ENCODE results near the gene SPOCK2. TPM values are rescaled to one million over a fixed set of nuclear protein-coding genes. Genes with fewer than 3 reads are reported as not detected.
"Not testable (repeated sequence)": the region's sequence is repeated elsewhere in the genome, so short reads cannot be mapped to it uniquely, and the experiment has no call there.

The SPOCK2 gene
- 0.29 TPM in 1 of 2 replicates, not detected in the other for total RNA-seq (2014; rRNA removed; shearing (Covaris generic))

- no peak for DNase-seq (ENCODE audit: low read depth)
Measured at GRCh38 chr10:72087969-72088888, at the start of gene SPOCK2. SPOCK2 (minus strand) TSS chr10:72088551; CDS start chr10:72088328, 223 bp downstream.

DNA sequence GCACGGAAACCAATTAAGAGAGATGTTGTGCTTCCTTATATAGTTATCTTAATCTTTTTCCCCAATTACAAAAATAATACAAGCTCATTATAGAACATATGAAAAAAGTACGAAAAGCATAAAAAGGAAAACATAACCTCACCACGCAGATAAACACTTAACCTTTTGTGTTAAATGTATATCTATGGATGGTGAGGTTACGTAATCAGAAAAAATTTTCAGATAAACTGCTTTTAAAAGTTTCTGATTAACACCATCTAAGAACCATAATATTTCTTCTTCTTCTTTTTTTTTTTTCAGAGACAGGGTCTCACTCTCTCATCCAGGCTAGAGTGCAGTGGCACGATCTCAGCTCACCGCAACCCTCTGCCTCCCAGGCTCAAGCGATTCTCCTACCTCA, 49.2 kb upstream of the SPOCK2 start:
- no peak for DNase-seq (ENCODE audit: low read depth)

- DNase-seq (ENCODE audit: low read depth) = not testable (repeated sequence)
Measured at GRCh38 chr10:72136225-72136624, 47.9 kb upstream of the SPOCK2 start.

DNA sequence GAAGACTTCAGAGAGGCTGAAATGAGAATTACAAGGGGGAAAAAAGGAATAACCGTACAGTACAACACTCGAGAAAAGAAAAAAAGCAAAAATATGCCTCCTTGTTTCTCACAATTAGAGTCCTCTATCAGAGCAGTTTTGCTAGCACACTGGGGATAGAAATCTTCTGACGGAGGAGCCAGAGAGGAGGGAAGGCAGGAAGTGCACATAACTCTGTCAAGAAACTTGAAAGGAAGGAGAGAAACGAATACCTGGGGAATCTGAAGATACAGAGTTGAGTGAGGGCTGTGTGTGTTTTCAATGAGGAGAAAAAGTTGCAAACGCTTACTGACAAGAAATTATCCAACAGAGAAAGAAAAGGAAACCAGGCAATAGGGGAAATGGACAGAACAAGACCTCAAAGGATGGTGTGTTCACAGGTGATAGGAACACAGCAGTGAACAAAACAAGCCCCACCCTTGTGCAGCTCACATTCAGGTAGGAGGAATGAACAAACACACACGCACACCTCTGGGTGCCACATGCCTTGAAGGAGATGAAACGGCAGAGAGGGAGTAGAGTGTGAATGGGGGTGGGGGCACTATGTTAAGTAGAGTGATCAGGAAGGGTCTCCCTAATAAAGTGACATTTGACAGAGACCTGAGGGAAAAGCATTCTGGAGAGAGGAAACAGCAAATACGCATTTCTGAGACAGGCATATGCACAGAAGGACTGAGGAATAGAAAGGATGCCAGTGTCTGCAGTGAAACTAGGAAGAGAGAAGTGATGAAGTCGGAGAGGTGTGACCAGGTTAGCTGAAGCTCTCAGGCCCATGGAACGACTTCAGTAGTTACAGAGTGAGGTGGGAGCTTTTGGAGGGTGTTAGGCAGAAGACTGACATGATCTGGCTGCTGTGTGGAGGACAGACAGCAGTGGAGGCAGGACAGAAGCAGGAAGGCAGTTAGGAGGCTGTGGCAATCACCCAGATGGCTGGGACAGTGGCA, 46.7 kb upstream of the SPOCK2 start:
- DNase-seq (ENCODE audit: low read depth) = no peak

GRCh38 chr10:72133517-72133916, 45.2 kb upstream of the SPOCK2 start:
- DNase-seq (ENCODE audit: low read depth) = peak; percentile 17

DNA sequence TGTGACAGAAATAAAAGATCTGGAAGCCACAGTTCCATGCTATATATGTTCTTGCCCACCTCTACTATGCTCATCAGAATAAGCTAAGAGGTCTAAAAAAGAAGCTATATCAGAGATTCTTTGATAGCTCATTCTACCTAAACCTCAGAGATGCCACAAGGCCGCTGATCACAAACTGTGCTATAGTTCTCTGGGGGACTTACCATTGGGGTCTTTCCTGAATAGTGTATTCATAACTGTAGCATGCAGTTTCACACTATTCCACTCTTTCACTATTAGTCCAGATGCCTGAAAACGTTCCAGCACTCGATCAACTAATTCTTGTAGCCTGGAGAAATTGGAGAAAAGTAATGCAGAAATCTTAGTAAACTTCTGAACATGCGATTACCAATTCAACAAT, 44.5 kb upstream of the SPOCK2 start:
- DNase-seq (ENCODE audit: low read depth) = no peak

DNA sequence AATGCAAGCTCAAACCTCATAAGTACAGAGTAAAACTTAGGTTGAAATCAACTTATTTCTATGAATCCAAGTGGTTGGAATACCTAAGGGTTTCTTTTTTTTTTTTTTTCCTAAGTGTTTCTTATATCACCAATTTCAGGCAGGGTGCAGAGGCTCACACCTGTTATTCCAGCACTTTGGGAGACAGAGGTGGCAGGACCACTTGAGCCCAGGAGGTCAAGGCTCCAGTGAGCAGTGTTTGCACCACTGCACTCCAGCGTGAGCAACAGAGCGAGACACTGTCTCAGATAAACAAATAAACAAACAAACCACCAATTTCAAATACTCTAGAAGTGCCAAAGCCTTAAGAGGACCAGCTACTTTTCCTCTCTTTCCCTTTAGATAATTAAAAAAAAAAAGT, 39.2 kb upstream of the SPOCK2 start:
- DNase-seq (ENCODE audit: low read depth) = no peak

- no peak for DNase-seq (ENCODE audit: low read depth)
Measured at GRCh38 chr10:72126872-72127232, 38.5 kb upstream of the SPOCK2 start.

GRCh38 chr10:72126184-72126871, 38.0 kb upstream of the SPOCK2 start:
- peak; percentile 6 for DNase-seq (ENCODE audit: low read depth)

GRCh38 chr10:72124989-72125388, 36.6 kb upstream of the SPOCK2 start:
- no peak for DNase-seq (ENCODE audit: low read depth)

DNA sequence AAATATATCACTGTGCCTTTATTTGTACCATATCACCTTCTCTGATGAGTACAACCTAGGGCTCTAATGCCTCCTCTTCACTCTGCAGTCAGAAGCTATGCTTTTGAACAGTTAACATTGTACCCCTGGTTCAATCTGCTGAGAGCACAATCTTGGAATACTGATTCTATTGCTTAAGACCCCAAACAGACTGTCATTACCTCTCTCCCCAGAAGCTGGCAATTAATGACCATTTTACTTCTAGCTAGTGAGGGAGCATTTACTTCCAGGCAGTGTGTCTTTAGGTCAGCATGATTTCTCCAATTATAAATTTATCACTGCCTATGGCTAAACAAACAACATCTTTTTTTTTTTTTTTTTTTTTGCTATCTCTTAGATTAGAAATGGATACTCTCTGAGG, 36.0 kb upstream of the SPOCK2 start:
- DNase-seq (ENCODE audit: low read depth) = no peak

DNA sequence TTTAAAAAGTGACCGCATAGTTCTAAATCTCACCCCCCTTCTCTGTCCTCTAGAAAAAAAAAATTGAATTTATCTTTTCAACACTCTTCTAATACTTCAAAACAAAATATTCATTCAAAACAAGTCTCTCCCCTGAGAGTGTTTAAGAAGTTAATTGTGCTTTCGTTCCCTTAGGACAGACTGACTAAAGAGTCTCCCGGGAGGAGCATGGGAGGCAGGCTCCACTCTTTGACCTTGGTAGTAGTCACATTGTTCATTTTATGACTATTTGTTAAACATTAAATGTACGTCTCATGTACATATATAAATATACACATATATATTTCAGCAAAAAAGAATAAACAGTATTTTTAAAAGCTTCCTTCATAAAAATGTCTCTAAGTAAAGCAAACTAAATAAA, 35.3 kb upstream of the SPOCK2 start:
- DNase-seq (ENCODE audit: low read depth) = no peak

- no peak for DNase-seq (ENCODE audit: low read depth)
Measured at GRCh38 chr10:72122221-72122620, 33.9 kb upstream of the SPOCK2 start.

GRCh38 chr10:72121389-72121788, 33.0 kb upstream of the SPOCK2 start:
- DNase-seq (ENCODE audit: low read depth) = no peak

DNA sequence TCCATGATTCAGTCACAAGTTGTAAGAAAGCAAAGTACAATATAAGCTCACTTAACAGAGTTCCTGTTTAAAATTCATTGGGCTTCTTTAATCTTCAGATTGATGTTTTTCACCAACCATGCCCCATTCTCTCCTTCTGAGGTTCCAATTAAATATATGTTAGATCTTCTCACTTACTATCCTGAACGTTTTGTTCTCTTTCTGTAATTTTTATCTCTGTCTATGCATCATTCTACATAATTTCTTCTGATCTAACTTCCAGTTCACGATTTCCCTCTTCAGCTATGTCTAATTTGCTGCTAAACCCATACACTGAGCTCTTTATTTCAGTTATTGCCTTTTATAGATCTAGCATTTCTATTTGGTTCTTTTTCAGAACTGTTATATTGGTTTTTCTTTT, 28.0 kb upstream of the SPOCK2 start:
- no peak for DNase-seq (ENCODE audit: low read depth)

DNA sequence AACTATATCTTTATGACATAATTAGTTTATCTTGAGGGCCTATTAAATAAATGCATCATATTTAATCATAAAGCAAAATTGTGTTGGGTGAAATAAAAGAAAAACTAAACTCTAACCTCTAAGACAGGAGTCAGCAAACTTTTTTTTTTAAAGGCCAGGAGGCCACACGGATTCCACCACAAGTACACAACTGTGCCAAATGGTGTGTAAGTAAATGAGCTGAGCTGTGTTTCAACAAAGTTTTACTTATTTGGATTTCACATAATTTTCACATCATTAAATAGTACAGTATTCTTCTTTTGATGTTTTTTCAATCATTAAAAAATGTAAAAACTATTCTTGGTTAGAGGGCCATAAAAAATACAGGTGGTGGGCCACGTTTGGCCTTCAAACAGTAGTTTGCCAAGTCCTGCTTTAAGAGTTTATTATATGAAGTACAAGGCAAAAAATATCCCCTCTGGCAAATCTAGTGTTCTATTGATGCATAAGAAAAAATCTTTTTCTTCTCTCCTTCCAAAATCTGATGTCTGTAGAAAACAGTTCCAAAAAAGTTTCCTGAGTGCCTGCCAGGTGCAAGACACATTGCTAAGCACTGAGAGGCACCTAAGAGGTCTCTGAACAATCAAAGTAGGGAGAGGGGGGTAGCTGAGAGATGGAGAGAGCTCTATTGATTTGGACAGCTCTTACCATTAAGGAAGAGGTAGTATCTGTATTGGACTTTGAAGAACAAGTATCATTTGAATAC, 26.5 kb upstream of the SPOCK2 start:
- DNase-seq (ENCODE audit: low read depth) = no peak

DNA sequence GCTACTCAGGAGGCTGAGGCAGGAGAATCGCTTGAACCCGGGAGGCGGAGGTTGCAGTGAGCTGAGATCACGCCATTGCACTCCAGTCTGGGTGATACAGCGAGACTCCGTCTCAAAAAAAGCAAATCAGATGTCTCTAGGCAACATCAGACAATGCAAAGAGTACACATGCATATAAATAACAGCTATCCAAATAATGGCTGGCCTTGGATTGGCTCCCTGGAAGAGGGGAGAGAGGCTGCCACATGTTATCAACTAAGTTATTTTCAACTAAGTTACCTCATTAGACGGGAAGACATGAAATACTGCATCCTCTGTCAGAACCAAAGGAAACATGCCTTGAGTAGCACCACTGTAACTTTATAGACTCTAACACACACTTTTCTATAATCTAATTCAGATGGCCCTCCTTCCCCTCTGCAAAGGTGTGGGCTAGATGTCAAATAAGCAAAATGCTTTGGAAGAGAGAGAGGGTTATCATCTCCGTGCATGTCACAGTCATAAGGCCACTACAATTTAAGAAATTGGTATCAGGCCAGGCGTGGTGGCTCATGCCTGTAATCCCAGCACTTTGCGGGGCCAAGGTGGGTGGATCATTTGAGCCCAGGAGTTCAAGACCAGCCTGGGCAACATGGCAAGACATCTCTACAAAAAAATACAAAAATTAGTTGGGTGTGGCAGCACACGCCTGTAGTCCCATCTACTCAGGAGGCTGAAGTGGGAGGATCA, 22.5 kb upstream of the SPOCK2 start:
- DNase-seq (ENCODE audit: low read depth) = no peak

DNA sequence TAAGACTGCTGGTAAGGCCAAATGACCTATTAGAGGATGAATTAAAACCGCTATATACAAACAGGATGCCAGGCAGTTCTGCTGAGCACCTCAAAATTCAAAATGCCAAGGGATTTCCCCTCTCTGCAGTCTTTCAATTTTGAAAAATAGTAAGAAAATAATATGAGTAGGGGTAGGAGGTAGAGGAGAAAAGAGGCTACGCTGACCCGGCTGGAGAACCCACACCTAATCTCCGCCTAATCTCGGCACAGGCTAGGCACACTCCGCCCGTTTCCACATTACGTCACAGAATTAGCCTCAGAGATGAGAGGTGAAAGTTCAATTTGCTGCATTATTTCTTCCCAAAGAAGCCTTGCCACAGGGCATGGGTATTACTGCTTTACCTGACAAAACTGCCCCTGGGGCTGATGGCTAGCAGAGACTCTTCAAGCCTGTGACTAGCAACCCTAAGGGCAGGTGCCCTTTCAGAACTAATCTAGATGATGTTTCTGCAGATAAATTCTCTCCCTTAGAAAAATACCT, 21.3 kb upstream of the SPOCK2 start:
- DNase-seq (ENCODE audit: low read depth) = no peak

DNA sequence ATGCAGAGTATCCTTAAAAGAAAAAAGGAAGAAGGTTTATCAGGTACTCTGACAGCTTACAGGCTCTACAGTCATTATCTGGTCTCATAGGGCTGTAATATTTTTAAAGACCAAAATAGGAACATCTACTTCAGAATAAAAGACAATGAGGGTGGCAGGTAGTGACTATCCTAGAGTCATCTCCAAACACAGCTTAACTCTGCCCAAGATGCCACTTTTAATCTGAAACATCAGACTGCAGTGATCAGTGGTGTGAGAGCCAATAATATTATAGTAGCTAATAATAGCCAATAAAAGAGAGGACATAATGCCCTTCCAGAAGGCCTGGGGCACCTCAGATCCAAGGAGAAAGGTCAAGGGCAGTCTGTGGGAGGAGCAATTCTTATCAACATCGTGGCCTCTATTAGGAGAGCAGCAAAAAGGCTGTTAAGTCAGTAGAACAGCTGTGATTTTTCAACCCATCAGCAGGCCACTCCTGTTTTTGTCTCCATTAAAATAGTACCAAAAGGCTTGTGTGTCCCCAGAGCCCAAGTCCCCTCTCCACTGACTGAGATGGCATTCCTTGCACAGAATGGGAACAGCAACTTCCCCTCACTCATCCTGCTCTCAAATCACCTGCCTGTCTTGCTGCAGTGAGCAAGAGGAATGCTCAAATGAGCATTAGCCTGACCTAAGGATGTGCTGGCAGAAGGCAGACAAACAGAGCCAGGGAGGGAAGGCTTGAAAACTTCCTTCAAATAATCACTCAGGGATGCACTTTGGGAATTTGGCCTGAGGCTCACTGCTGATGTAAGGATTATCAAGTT, 20.7 kb upstream of the SPOCK2 start:
- DNase-seq (ENCODE audit: low read depth) = peak; percentile 17
